Thyroid gland (tissue), 4 donors: Measurements from ENCODE around the gene AFF3. TPM values are rescaled to one million over a fixed set of nuclear protein-coding genes. Genes with fewer than 3 reads are reported as not detected.

Source experiments
- DNase-seq, 2 donors: peaks; one replicate each; pipeline ENCODE4 v3.0.0-alpha.2; 2019
- H3K27ac ChIP-seq, 3 donors: fragments of 200-600 bp; sonication (generic); 1 replicate in 2 of 3; 2 replicates in 1 of 3; pipeline ENCODE4 v1.5.1; 2016 to 2019; ENCODE audit warnings: mild to moderate bottlenecking in 1 of 3, moderate library complexity in 1 of 3
- H3K27me3 ChIP-seq: fragments of 200-600 bp; sonication (generic); one replicate; pipeline ENCODE4 v1.5.1; 2019
- H3K36me3 ChIP-seq, 2 donors: fragments of 200-600 bp; sonication (generic); one replicate each; pipeline ENCODE4 v1.5.1; 2016 to 2019
- H3K4me1 ChIP-seq, 2 donors: fragments of 200-600 bp; sonication (generic); one replicate each; pipeline ENCODE4 v1.5.1; 2017 to 2019
- H3K4me3 ChIP-seq, 3 donors: fragments of 200-600 bp; sonication (generic); replicated peaks in 1 of 3; 1 replicate in 2 of 3; 2 replicates in 1 of 3; pipeline ENCODE4 v1.5.1; 2016; ENCODE audit warnings: mild to moderate bottlenecking in 1 of 3
- H3K9me3 ChIP-seq: fragments of 200-600 bp; sonication (generic); one replicate; pipeline ENCODE4 v1.5.1; 2017
- POLR2A ChIP-seq, 2 donors: fragments of 450-650 bp; IDR thresholded peaks; one replicate each; pipeline ENCODE4 v1.6.1; 2017; ENCODE audit warnings: antibody characterized with exemption in 2 of 2, mild to moderate bottlenecking in 2 of 2, moderate library complexity in 1 of 2
- WGBS, 2 donors: methylation state at CpG; one replicate each; pipeline ENCODE4 v1.1.5; 2017; 5-methylcytosine and 5-hydroxymethylcytosine counted together
- intact Hi-C: fragments of 100-400 bp; cut with DNase I; formaldehyde crosslinking; loops from one replicate; pipeline ENCODE4 v1.15.1; 2023
- total RNA-seq, 4 donors: library from RNA; depleted of rRNA; stranded (reverse); fragments of >200 nt; gene quantifications; one replicate each; pipeline ENCODE4 v1.2.3, GENCODE V29; 2016
- TF ChIP-seq, protein P1 (sequence below), 6 experiments: fragments of 200-600 bp in 3 of 6; fragments of 450-650 bp in 3 of 6; sonication (generic) in 3 of 6; IDR thresholded peaks; one replicate each; pipeline ENCODE4 v1.5.1; 2016 to 2019; ENCODE audit warnings: antibody characterized with exemption in 6 of 6, mild to moderate bottlenecking in 2 of 6, inconsistent platforms in 1 of 6, moderate library complexity in 1 of 6

Gene AFF3
- total RNA-seq, 4 donors from 2014 or later: 0.54 to 2.6 (median 1.1) TPM

GRCh38 chr2:99634234-99634633 lies 508.2 kb downstream of the AFF3 start:
- no peak for TF ChIP-seq POLR2A (IDR thresholded peaks at IDR 0.05)
- TF ChIP-seq, protein P1, sequence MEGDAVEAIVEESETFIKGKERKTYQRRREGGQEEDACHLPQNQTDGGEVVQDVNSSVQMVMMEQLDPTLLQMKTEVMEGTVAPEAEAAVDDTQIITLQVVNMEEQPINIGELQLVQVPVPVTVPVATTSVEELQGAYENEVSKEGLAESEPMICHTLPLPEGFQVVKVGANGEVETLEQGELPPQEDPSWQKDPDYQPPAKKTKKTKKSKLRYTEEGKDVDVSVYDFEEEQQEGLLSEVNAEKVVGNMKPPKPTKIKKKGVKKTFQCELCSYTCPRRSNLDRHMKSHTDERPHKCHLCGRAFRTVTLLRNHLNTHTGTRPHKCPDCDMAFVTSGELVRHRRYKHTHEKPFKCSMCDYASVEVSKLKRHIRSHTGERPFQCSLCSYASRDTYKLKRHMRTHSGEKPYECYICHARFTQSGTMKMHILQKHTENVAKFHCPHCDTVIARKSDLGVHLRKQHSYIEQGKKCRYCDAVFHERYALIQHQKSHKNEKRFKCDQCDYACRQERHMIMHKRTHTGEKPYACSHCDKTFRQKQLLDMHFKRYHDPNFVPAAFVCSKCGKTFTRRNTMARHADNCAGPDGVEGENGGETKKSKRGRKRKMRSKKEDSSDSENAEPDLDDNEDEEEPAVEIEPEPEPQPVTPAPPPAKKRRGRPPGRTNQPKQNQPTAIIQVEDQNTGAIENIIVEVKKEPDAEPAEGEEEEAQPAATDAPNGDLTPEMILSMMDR (IDR thresholded peaks at IDR 0.05): no peak
- Histone ChIP-seq H3K27ac (no peak overlapping the region), H3K27me3 (no peaks in the 10 kb centered on the region), H3K4me1 (peaks cover 0 to 7% of the 10 kb centered on the region in 2 donors), H3K4me3 (no peak overlapping the region), H3K36me3 (no peaks in the 10 kb centered on the region), H3K9me3 (no peaks in the 10 kb centered on the region)
- WGBS, 2 donors: 88 to 89% methylated on average over 2 of the region's 2 CpGs
- intact Hi-C loops: no loop called here
- no peak for DNase-seq

DNA sequence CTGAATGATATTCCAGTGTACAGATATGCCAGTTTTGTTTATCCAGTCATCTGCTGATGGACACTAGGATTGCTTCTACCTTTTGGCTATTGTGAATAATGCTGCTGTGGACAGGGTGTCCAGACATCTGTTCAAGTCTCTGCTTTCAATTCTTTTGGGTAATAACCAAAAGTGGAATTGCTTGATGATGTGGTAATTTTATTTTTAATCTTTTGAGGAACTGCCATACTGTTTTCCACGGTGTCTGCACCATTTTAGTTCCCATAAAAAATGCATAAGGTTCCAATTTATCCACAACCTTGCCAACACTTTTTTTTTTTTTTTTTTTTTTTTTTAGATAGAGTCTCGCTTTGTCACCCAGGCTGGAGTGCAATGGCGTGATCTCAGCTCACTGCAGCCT lies 510.7 kb downstream of the AFF3 start:
- TF ChIP-seq, protein P1 (IDR thresholded peaks at IDR 0.05): no peak
- TF ChIP-seq POLR2A (IDR thresholded peaks at IDR 0.05): no peak
- WGBS, 2 donors: 81 to 92% methylated on average over 3 of the region's 3 CpGs
- Histone ChIP-seq H3K4me3 (no peak overlapping the region), H3K36me3 (no peaks in the 10 kb centered on the region), H3K9me3 (no peaks in the 10 kb centered on the region), H3K27ac (no peak overlapping the region), H3K4me1 (peaks cover 0 to 4% of the 10 kb centered on the region in 2 donors), H3K27me3 (no peaks in the 10 kb centered on the region)
- no peak for DNase-seq
- intact Hi-C loops: no loop called here

GRCh38 chr2:99629320-99629719 lies 513.1 kb downstream of the AFF3 start:
- H3K36me3 ChIP-seq: no peaks in the 10 kb centered on the region
- no peak overlapping the region for H3K4me3 ChIP-seq
- intact Hi-C loops: no loop called here
- 70 to 74% methylated on average over 5 of the region's 5 CpGs for WGBS, 2 donors
- no peaks in the 10 kb centered on the region for H3K9me3 ChIP-seq
- TF ChIP-seq POLR2A (IDR thresholded peaks at IDR 0.05): no peak
- TF ChIP-seq, protein P1 (IDR thresholded peaks at IDR 0.05): no peak
- DNase-seq: no peak
- H3K4me1 ChIP-seq: peaks cover 0 to 4% of the 10 kb centered on the region in 2 donors
- no peaks in the 10 kb centered on the region for H3K27me3 ChIP-seq
- H3K27ac ChIP-seq: no peak overlapping the region

GRCh38 chr2:99626158-99626557 lies 516.2 kb downstream of the AFF3 start:
- no peak for DNase-seq
- H3K27me3 ChIP-seq: no peaks in the 10 kb centered on the region
- no peaks in the 10 kb centered on the region for H3K9me3 ChIP-seq
- H3K4me3 ChIP-seq: no peak overlapping the region
- TF ChIP-seq POLR2A (IDR thresholded peaks at IDR 0.05): no peak
- TF ChIP-seq, protein P1 (IDR thresholded peaks at IDR 0.05): no peak
- intact Hi-C loops: no loop called here
- peaks cover 4 to 8% of the 10 kb centered on the region in 2 donors for H3K4me1 ChIP-seq
- WGBS, 2 donors: 71 to 82% methylated on average over 1 of the region's 1 CpG
- no peak overlapping the region for H3K27ac ChIP-seq
- H3K36me3 ChIP-seq: no peaks in the 10 kb centered on the region

DNA sequence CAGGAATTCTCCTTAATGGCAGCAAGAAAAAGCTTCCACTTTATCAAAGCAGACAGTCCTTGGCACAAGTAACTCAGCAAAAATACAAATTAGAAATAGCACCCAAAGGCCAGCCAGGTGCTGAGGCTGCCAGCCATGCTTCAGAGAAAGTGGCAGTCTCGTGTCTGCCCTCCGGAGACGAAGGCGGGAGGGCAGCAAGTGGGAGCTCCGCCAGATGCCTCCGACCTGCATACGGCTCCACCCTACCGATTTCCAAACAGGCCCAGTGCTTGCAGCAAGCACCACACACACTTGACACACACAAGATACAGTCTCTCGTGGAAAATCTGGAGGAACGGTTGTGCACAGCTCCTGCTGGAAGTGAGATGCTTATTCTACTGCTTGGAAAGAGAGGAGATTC lies 517.7 kb downstream of the AFF3 start:
- Histone ChIP-seq H3K9me3 (no peaks in the 10 kb centered on the region), H3K36me3 (no peaks in the 10 kb centered on the region), H3K4me3 (no peak overlapping the region), H3K4me1 (peaks cover 4 to 8% of the 10 kb centered on the region in 2 donors), H3K27ac (no peak overlapping the region), H3K27me3 (no peaks in the 10 kb centered on the region)
- 46 to 56% methylated on average over 8 to 10 of the region's 10 CpGs for WGBS, 2 donors
- DNase-seq: peak; percentile 62 to 68
- intact Hi-C loops: no loop called here
- TF ChIP-seq POLR2A (IDR thresholded peaks at IDR 0.05): no peak
- TF ChIP-seq, protein P1 (IDR thresholded peaks at IDR 0.05): no peak
